ENCODE measurements around the gene ZNF511.

DNA sequence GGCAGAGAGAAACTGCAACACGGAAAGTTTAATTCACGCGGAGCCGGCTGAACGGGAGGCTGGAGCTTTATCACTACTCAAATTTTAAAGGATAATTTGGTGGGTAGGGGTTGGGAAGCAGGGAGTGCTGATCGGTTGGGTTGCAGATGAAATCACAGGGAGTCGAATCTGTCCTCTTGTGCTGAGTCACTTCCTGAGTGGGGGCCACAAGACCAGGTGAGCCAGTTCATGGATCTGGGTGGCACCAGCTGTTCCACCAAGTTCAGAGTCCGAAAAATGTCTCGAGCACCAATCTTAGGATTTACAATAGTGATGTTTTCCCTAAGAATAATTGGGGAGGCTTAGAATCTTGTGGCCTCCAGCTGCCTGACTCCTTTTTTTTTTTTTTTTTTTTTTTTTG is 34.8 kb downstream of the ZNF511 start:
- TF ChIP-seq, protein P1, sequence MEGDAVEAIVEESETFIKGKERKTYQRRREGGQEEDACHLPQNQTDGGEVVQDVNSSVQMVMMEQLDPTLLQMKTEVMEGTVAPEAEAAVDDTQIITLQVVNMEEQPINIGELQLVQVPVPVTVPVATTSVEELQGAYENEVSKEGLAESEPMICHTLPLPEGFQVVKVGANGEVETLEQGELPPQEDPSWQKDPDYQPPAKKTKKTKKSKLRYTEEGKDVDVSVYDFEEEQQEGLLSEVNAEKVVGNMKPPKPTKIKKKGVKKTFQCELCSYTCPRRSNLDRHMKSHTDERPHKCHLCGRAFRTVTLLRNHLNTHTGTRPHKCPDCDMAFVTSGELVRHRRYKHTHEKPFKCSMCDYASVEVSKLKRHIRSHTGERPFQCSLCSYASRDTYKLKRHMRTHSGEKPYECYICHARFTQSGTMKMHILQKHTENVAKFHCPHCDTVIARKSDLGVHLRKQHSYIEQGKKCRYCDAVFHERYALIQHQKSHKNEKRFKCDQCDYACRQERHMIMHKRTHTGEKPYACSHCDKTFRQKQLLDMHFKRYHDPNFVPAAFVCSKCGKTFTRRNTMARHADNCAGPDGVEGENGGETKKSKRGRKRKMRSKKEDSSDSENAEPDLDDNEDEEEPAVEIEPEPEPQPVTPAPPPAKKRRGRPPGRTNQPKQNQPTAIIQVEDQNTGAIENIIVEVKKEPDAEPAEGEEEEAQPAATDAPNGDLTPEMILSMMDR (IDR thresholded peaks at IDR 0.05; ENCODE audit: insufficient read depth, low read depth, low read length): no peak
- no peak for TF ChIP-seq EZH2 (IDR thresholded peaks at IDR 0.05; ENCODE audit: insufficient read depth, low read length)
